IMR-90 (cell line): Measurements from ENCODE around the gene ATP10A.

Experiments
- CEBPB ChIP-seq: IDR thresholded peaks from 2 replicates; pipeline ENCODE4 v1.6.1; 2012; ENCODE audit warnings: low read depth, low read length, improper control_type of control experiment
- CHD1 ChIP-seq: IDR thresholded peaks from 2 replicates; pipeline ENCODE4 v1.6.1; 2012; ENCODE audit warnings: low read depth, low read length, improper control_type of control experiment
- FOS ChIP-seq: fragments of 150-350 bp; IDR thresholded peaks from 2 replicates; pipeline ENCODE4 v1.6.1; 2016; ENCODE audit warnings: low read depth, low read length
- MAZ ChIP-seq: IDR thresholded peaks from 2 replicates; pipeline ENCODE4 v1.6.1; 2012; ENCODE audit warnings: low read depth, mild to moderate bottlenecking, low read length, improper control_type of control experiment, moderate library complexity, borderline replicate concordance
- MXI1 ChIP-seq: IDR thresholded peaks from 2 replicates; pipeline ENCODE4 v1.6.1; 2012; ENCODE audit warnings: low read depth, mild to moderate bottlenecking, low read length, moderate library complexity, borderline replicate concordance
- NFE2L2 ChIP-seq: fragments of 150-350 bp; IDR thresholded peaks from 2 replicates; pipeline ENCODE4 v1.6.1; 2016; ENCODE audit warnings: low read depth, mild to moderate bottlenecking, low read length
- POLR2A ChIP-seq: IDR thresholded peaks from 2 replicates; pipeline ENCODE4 v1.6.1; 2012; ENCODE audit warnings: mild to moderate bottlenecking, low read depth, low read length
- RAD21 ChIP-seq: IDR thresholded peaks from 2 replicates; pipeline ENCODE4 v1.6.1; 2012; ENCODE audit warnings: low read length, improper control_type of control experiment
- RCOR1 ChIP-seq: IDR thresholded peaks from 2 replicates; pipeline ENCODE4 v1.6.1; 2012; ENCODE audit warnings: mild to moderate bottlenecking, low read length, improper control_type of control experiment; ENCODE audit not compliant: insufficient replicate concordance
- SMC3 ChIP-seq: fragments of 150-350 bp; IDR thresholded peaks from 2 replicates; pipeline ENCODE4 v1.6.1; 2016; ENCODE audit warnings: low read depth, mild to moderate bottlenecking, antibody characterized with exemption, low read length, moderate library complexity
- TF ChIP-seq, protein P1 (sequence below): conservative IDR thresholded peaks from 2 replicates; pipeline ENCODE4 v1.5.1; 2012; ENCODE audit warnings: mild to moderate bottlenecking, low read depth, low read length, improper control_type of control experiment
- TF ChIP-seq, protein P2 (sequence below): fragments of 150-350 bp; IDR thresholded peaks from 2 replicates; pipeline ENCODE4 v1.6.1; 2017; ENCODE audit warnings: mild to moderate bottlenecking, antibody characterized with exemption, low read length, low read depth
- TF ChIP-seq, protein P3 (sequence below): fragments of 150-350 bp; IDR thresholded peaks from 2 replicates; pipeline ENCODE4 v1.6.1; 2016; ENCODE audit warnings: low read depth, mild to moderate bottlenecking, low read length, moderate library complexity, borderline replicate concordance

DNA sequence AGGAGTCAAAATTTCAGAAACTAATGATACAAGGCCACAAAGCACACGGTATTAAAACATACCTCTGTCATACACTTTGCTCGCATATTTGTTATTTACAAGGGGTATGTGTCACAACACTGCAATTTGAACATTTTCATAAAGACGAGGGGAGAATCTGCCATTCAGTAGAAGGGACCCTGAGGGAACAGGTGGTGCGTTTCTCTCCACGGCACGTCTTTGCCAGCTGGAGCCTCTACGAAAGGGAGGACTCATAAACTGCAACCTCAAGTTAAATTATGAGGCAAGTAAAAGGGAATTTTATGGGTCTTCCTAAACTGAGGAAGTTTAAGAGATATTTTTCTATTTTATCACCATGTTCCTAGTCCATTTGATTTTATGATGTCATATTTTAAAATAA is 19.1 kb downstream of the ATP10A start:
- TF ChIP-seq POLR2A = no peak
- TF ChIP-seq CEBPB = no peak
- no peak for TF ChIP-seq RAD21
- TF ChIP-seq, protein P1, sequence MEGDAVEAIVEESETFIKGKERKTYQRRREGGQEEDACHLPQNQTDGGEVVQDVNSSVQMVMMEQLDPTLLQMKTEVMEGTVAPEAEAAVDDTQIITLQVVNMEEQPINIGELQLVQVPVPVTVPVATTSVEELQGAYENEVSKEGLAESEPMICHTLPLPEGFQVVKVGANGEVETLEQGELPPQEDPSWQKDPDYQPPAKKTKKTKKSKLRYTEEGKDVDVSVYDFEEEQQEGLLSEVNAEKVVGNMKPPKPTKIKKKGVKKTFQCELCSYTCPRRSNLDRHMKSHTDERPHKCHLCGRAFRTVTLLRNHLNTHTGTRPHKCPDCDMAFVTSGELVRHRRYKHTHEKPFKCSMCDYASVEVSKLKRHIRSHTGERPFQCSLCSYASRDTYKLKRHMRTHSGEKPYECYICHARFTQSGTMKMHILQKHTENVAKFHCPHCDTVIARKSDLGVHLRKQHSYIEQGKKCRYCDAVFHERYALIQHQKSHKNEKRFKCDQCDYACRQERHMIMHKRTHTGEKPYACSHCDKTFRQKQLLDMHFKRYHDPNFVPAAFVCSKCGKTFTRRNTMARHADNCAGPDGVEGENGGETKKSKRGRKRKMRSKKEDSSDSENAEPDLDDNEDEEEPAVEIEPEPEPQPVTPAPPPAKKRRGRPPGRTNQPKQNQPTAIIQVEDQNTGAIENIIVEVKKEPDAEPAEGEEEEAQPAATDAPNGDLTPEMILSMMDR = no peak
- TF ChIP-seq, protein P2, sequence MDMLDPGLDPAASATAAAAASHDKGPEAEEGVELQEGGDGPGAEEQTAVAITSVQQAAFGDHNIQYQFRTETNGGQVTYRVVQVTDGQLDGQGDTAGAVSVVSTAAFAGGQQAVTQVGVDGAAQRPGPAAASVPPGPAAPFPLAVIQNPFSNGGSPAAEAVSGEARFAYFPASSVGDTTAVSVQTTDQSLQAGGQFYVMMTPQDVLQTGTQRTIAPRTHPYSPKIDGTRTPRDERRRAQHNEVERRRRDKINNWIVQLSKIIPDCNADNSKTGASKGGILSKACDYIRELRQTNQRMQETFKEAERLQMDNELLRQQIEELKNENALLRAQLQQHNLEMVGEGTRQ = no peak
- TF ChIP-seq FOS = no peak
- TF ChIP-seq CHD1 = no peak
- no peak for TF ChIP-seq MXI1
- TF ChIP-seq RCOR1 = no peak
- TF ChIP-seq SMC3 = no peak
- TF ChIP-seq NFE2L2 = no peak
- TF ChIP-seq, protein P3, sequence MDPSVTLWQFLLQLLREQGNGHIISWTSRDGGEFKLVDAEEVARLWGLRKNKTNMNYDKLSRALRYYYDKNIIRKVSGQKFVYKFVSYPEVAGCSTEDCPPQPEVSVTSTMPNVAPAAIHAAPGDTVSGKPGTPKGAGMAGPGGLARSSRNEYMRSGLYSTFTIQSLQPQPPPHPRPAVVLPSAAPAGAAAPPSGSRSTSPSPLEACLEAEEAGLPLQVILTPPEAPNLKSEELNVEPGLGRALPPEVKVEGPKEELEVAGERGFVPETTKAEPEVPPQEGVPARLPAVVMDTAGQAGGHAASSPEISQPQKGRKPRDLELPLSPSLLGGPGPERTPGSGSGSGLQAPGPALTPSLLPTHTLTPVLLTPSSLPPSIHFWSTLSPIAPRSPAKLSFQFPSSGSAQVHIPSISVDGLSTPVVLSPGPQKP = no peak
- TF ChIP-seq MAZ = no peak
